AG10803 (cell line): Measurements from ENCODE around the gene NOTUM.

ENCODE experiments used
- DNase-seq: peaks from one replicate; pipeline ENCODE4 v3.0.0; 2010; ENCODE audit warnings: low read depth
- H3K4me3 ChIP-seq: 2 replicates; pipeline ENCODE4 v1.5.1; 2011; ENCODE audit warnings: mild to moderate bottlenecking, low read length, control low read depth
- TF ChIP-seq, protein P1 (sequence below): conservative IDR thresholded peaks from 2 replicates; pipeline ENCODE4 v1.5.1; 2011; ENCODE audit warnings: mild to moderate bottlenecking, low read length, control low read depth, inconsistent platforms

The NOTUM gene

DNA sequence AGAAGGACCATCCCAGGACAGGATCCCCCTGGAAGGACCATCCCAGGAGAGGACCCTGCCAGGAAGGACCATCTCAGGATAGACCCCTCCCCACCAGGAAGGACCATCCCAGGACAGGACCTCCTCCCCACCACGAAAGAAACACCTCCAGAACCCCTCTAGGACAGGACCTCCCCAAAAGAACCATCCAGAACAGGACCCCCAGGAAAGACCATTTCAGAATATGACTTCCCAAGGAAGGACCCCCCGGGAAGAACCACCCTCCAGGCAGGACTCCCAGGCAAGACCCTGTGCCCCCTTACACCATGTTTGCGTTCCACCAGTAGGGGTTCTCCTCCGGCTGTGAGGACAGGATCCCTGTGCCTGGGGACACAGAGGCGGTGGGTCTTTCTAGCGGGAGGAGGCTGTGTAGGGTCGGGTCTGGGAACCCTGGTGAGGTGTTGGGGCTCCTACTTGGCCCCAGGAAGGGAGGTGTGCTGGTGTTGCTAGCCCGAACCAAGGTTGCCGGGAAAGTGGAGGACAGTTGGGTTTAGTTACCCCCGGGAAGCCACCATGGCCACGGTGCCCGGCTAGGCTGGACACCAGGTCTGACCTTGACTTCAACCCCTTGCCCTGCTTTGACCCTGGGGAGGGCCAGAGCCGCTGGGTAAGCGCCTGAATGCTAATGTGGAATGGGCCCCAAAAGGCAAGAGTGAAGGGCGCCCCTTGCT lies 2.2 kb downstream of the NOTUM start:
- TF ChIP-seq, protein P1, sequence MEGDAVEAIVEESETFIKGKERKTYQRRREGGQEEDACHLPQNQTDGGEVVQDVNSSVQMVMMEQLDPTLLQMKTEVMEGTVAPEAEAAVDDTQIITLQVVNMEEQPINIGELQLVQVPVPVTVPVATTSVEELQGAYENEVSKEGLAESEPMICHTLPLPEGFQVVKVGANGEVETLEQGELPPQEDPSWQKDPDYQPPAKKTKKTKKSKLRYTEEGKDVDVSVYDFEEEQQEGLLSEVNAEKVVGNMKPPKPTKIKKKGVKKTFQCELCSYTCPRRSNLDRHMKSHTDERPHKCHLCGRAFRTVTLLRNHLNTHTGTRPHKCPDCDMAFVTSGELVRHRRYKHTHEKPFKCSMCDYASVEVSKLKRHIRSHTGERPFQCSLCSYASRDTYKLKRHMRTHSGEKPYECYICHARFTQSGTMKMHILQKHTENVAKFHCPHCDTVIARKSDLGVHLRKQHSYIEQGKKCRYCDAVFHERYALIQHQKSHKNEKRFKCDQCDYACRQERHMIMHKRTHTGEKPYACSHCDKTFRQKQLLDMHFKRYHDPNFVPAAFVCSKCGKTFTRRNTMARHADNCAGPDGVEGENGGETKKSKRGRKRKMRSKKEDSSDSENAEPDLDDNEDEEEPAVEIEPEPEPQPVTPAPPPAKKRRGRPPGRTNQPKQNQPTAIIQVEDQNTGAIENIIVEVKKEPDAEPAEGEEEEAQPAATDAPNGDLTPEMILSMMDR: no peak
- H3K4me3 ChIP-seq: no peak overlapping the region
- DNase-seq: no peak

DNA sequence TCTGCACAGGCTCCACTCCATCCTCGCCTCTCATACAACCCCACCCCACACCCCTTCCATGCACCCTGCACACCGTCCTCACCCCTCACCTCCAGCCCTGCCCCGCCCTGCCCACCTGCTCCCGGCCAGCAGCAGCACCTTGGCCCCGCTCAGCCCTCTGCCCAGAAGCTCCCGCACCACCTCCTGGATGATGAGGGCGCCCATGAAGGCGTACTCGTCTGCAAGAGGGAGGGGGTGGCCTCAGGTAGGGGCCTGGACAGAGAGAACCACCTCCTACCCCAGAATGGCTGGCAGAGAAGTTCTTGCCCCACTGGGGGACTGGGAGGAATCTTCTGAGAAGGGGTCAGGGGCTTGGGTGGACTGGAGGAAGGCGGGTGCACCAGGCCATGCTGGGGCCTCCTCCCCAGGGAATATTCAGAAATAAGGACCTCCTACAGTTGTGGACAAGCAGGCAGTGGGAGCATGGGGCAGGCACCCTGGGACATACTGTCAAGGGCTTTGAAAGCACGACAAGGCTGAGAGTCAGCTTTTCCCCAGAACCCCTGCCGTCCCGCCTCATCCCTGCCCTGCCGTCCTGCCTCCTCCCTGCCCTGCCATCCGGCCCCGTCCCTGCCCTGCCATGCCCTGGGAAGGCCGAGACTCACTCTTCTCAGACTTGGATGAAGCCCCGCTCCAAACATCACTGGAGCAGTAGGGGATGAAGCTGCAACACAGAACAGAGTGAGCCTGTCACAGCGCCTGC lies 3.1 kb downstream of the NOTUM start:
- DNase-seq: no peak
- TF ChIP-seq, protein P1: no peak
- H3K4me3 ChIP-seq: no peak overlapping the region

DNA sequence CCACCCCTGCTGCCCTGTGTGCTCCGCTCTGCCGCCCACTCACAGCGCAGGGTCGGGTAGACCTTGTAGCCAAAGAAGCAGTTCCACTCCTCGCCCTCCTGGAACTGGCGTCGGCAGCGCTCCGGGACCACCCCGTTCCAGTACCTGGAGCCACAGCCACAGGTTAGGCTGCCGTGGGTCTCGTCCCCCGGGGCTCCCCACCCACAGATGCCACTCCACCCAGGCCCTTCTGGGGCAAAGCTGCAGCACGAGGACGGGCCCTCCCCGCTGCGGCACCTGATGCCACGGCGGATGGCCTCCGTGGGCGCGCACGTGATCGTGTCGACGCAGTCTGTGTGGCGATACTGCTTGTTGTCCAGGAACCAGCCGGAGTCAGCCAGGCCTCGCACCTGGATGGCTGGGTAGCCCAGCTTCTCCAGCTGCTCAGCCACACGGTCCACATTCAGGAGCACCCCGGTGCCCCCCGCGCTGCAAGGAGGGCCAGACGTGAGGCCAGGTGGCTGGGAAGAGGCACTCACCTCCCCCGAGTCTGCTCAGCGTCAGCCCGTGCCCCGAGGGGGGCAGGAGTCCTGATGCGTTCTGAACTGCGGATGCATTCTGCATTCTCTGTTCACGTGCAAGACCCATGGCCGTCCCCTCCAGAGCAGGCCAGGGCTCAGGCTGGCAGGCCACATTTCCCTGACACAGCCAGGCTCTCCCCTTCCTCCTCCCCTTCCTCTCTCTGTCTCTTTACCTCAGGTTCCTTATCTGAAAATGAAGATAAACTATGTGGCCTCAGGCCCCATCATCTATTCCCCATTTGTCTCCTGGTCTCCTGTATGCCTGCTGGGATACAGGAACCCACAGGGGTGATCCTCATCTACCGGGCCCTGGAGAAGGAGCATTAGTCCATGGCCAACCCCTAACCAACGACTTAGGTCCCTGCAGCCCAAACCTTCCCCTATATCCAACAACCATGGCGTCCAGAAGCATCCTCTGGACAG lies 4.1 kb downstream of the NOTUM start:
- TF ChIP-seq, protein P1: no peak
- H3K4me3 ChIP-seq: no peak overlapping the region
- no peak for DNase-seq

DNA sequence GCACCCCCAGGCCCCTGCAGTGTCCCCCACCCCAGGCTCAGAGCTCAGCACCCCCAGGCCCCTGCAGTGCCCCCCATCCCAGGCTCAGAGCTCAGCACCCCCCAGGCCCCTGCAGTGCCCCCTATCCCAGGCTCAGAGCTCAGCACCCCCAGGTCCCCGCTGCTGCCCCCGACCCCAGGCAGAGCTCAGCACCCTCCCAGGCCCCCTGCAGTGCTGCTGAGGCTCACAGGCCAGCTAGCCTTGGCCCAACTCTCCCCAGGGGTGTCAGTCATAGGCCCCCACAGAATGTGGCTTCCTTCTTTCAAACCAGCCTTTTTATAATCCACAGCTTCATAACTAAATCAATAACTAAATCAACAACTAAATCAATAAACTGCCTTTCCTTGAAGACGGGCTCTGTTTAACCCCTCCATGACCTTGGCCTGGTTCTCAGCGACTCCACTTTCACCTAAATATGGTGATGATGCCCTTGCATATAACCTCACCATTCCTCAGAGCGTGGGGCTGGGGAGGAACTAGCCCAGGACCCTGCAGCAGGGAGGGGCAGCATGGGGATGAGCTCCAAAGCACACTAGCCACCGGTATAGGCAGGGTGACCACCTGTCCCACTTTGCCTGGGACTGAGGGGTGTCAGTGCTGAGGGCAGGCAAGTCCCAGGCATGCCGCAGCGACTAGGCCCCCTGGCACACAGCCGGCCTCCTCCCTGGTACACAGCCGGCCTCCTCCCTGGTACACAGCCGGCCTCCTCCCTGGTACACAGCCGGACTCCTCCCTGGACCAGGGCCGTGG lies 5.0 kb downstream of the NOTUM start:
- TF ChIP-seq, protein P1: no peak
- no peak overlapping the region for H3K4me3 ChIP-seq
- no peak for DNase-seq

DNA sequence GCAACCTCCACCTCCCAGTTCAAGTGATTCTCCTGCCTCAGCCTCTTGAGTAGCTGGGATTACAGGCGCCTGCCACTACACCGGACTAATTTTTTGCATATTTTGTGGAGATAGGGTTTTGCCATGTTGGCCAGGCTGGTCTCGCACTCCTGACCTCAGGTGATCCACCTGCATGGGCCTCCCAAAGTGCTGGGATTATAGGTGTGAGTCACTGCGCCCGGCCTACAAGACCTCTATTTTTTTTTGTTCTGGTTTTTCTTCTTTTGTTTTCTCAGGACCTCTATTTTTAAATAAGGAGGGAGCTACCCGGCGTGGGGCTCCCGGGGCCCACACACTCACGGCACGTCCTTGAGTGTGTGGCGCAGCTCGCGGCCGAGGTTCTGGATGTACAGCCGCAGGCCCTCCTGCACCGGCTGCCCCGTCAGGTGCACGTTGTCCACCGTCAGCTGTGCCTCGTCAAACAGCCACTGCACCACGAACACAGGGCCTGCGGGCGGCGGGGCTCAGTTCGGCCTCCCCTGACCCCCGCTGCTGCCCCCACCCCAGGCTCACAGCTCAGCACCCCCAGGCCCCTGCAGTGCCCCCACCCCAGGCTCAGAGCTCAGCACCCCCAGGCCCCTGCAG lies 5.8 kb downstream of the NOTUM start:
- no peak overlapping the region for H3K4me3 ChIP-seq
- DNase-seq: no peak
- TF ChIP-seq, protein P1: no peak
